K562 (cell line): ENCODE data around the gene PDE4D. TPM values are rescaled to one million over a fixed set of nuclear protein-coding genes. Genes with fewer than 3 reads are reported as not detected.
A peak's percentile ranks its signal among the peaks of the same experiment; 100 is the strongest.

Experiments used
- ATAC-seq: fragments of 200-7000 bp; cut with Tn5 transposase; 3 replicates; pipeline ENCODE4 v1.9.1; 2020; ENCODE audit warnings: moderate library complexity
- BruUV-seq: library from RNA; stranded (reverse); fragments of 400-500 nt; replicated peaks from 2 replicates; lab custom pipeline; 2021; lab: Mats Ljungman, UMichigan
- CTCF ChIA-PET: fragments of 300-600 bp; formaldehyde crosslinking; extraction: SDS; loops from one replicate; lab custom pipeline; 2021; ENCODE audit warnings: low intra/inter-chr PET ratio; lab: Yijun Ruan, JAX
- POLR2A ChIA-PET: fragments of 300-600, 350-650 bp; sonication (Branson Sonifier 250); formaldehyde crosslinking; extraction: SDS; loops from one replicate; lab custom pipeline; 2021; ENCODE audit warnings: antibody characterized with exemption, inconsistent platforms; lab: Yijun Ruan, JAX
- DNase-seq, 4 experiments: peaks; one replicate each; pipeline versions ENCODE4 v3.0.0 to v3.0.0-alpha.2; 2011 to 2018; ENCODE audit warnings: low spot score in 3 of 4, mixed read lengths in 3 of 4; ENCODE audit errors: extremely low read depth in 1 of 4
- FAIRE-seq: peaks from 2 replicates; lab custom pipeline; 2011; peaks lifted over from hg19 to GRCh38; lab: Jason Lieb, UNC
- H2AFZ ChIP-seq: 2 replicates; pipeline ENCODE4 v1.6.0; 2011; ENCODE audit warnings: low read depth, low read length, control low read depth, inconsistent platforms
- H3K27ac ChIP-seq: fragments of 200-600 bp; 3 replicates; pipeline ENCODE4 v1.8.0; 2011; ENCODE audit warnings: low read depth, mild to moderate bottlenecking, control low read depth, inconsistent platforms, low read length, moderate library complexity, mixed read lengths; ENCODE audit errors: extremely low read depth
- H3K27me3 ChIP-seq, 2 experiments: fragments of 300-600 bp in 1 of 2; 2 replicates in 1 of 2; 3 replicates in 1 of 2; pipeline versions ENCODE4 v1.6.0 to v1.8.0; 2011; ENCODE audit warnings: inconsistent platforms in 2 of 2, low read length in 2 of 2, mild to moderate bottlenecking in 1 of 2, mixed read lengths in 1 of 2, moderate library complexity in 1 of 2; ENCODE audit not compliant: control insufficient read depth in 2 of 2, insufficient read depth in 2 of 2
- H3K36me3 ChIP-seq: fragments of 300-600 bp; 3 replicates; pipeline ENCODE4 v1.8.0; 2011; ENCODE audit warnings: mild to moderate bottlenecking, low read length, inconsistent platforms; ENCODE audit not compliant: control insufficient read depth, insufficient read depth
- H3K4me1 ChIP-seq, 2 experiments: fragments of 200-600 bp in 1 of 2; replicated peaks in 1 of 2; 2 replicates in 1 of 2; 3 replicates in 1 of 2; pipeline versions ENCODE4 v1.5.1 to v1.8.0; 2011; ENCODE audit warnings: inconsistent platforms in 2 of 2, low read length in 2 of 2, mild to moderate bottlenecking in 1 of 2, mixed read lengths in 1 of 2, moderate library complexity in 1 of 2; ENCODE audit not compliant: control insufficient read depth in 2 of 2, insufficient read depth in 2 of 2
- H3K4me2 ChIP-seq: 2 replicates; pipeline ENCODE4 v1.6.1; 2011; ENCODE audit warnings: low read length, control low read depth, inconsistent platforms, mixed read lengths; ENCODE audit not compliant: insufficient read depth
- H3K4me3 ChIP-seq: fragments of 200-600 bp; sonication (generic), shearing (Covaris generic); 2 replicates; pipeline ENCODE4 v1.5.1; 2016; ENCODE audit warnings: control low read depth, inconsistent platforms
- H3K79me2 ChIP-seq: fragments of 200-600 bp; 3 replicates; pipeline ENCODE4 v1.8.0; 2011; ENCODE audit warnings: low read length, inconsistent platforms; ENCODE audit not compliant: control insufficient read depth, insufficient read depth
- H3K9ac ChIP-seq, 2 experiments: 2 replicates each; pipeline versions ENCODE4 v1.6.0 to v1.6.1; 2011; ENCODE audit warnings: low read depth in 2 of 2, low read length in 2 of 2, control low read depth in 1 of 2, inconsistent platforms in 1 of 2, mild to moderate bottlenecking in 1 of 2, mixed read lengths in 1 of 2; ENCODE audit not compliant: insufficient read depth in 1 of 2
- H3K9me1 ChIP-seq: one replicate; pipeline ENCODE4 v1.6.0; 2011; ENCODE audit warnings: inconsistent platforms, mild to moderate bottlenecking, low read length, moderate library complexity; ENCODE audit not compliant: control insufficient read depth, insufficient read depth
- H3K9me3 ChIP-seq: replicated peaks from 2 replicates; pipeline ENCODE4 v1.5.1; 2011; ENCODE audit warnings: low read depth, low read length, inconsistent platforms; ENCODE audit not compliant: control insufficient read depth, insufficient read depth
- H4K20me1 ChIP-seq: replicated peaks from 2 replicates; pipeline ENCODE4 v1.6.1; 2011; ENCODE audit warnings: low read length, inconsistent platforms, mixed read lengths; ENCODE audit not compliant: control insufficient read depth, insufficient read depth
- CTCF ChIP-seq, 3 experiments: IDR thresholded peaks in 2 of 3; conservative IDR thresholded peaks in 1 of 3; 2 replicates each; pipeline ENCODE4 v1.5.1; 2011 to 2012; ENCODE audit warnings: low read length in 3 of 3, mild to moderate bottlenecking in 3 of 3, control low read depth in 2 of 3, improper control_type of control experiment in 1 of 3, inconsistent platforms in 1 of 3, low read depth in 1 of 3, mixed read lengths in 1 of 3, moderate library complexity in 1 of 3; ENCODE audit not compliant: insufficient read depth in 2 of 3
- ERF ChIP-seq: fragments of 450-650 bp; formaldehyde crosslinking; IDR thresholded peaks from 2 replicates; pipeline ENCODE4 v1.4.0; 2020; ENCODE audit warnings: mild to moderate bottlenecking, mixed read lengths
- ETV5 ChIP-seq: sonication (generic); formaldehyde crosslinking; IDR thresholded peaks from 2 replicates; pipeline ENCODE4 v1.4.0; 2020; ENCODE audit warnings: low read depth, mild to moderate bottlenecking, missing genetic modification reagents
- RFX7 ChIP-seq: fragments of 250-450 bp; sonication (Bioruptor Pico); IDR thresholded peaks from 2 replicates; pipeline ENCODE4 v1.5.1; 2021; ENCODE audit warnings: mild to moderate bottlenecking
- SMC3 ChIP-seq: conservative IDR thresholded peaks from 2 replicates; pipeline ENCODE4 v1.6.1; 2011; ENCODE audit warnings: low read depth, low read length, improper control_type of control experiment; ENCODE audit not compliant: insufficient read depth
- ZFP1 ChIP-seq: fragments of 450-650 bp; formaldehyde crosslinking; IDR thresholded peaks from 2 replicates; pipeline ENCODE4 v1.4.0; 2020; ENCODE audit warnings: mild to moderate bottlenecking, mixed read lengths
- ZNF12 ChIP-seq: sonication (generic); formaldehyde crosslinking; IDR thresholded peaks from 2 replicates; pipeline ENCODE4 v1.4.0; 2020; ENCODE audit warnings: mild to moderate bottlenecking, missing genetic modification reagents
- WGBS: fragments of 100-300 bp; shearing (Covaris generic); methylation state at CpG from one replicate; pipeline ENCODE4 v1.1.6; 2016; ENCODE audit warnings: low coverage, mixed read lengths; ENCODE audit not compliant: insufficient coverage; ENCODE audit errors: missing lambda C conversion rate; 5-methylcytosine and 5-hydroxymethylcytosine counted together
- in situ Hi-C: fragments of 300-500 bp; cut with MboI; formaldehyde crosslinking; loops from 4 replicates; pipeline ENCODE4 v1.15.0; 2018; ENCODE audit warnings: inconsistent platforms, mixed read lengths
- intact Hi-C: fragments of 100-400 bp; cut with micrococcal nuclease; formaldehyde crosslinking; loops from 2 replicates; pipeline ENCODE4 v1.14.2; 2022
- polyA plus RNA-seq, 8 experiments: library from polyadenylated mRNA; depleted of rRNA in 4 of 8; stranded (reverse) in 5 of 8; unstranded in 3 of 8; fragments of >200 nt; fragmentation: Nextera tagmentation in 2 of 8; fragmentation: Illumina TruSeq in 1 of 8; extraction: Ambion mirVana in 2 of 8; extraction: Trizol in 1 of 8; gene quantifications; 2 replicates each; pipeline versions ENCODE4 v1.2.1 to v1.2.3, GENCODE V29; 2011 to 2014; ENCODE audit warnings: inconsistent platforms in 1 of 8, missing spikeins in 1 of 8
- total RNA-seq, 7 experiments: library from RNA; depleted of rRNA in 6 of 7; stranded (reverse); fragments of >200 nt in 6 of 7; fragmentation: Illumina TruSeq in 2 of 7; extraction: Trizol in 2 of 7; gene quantifications; 2 replicates each; pipeline versions ENCODE4 v1.2.1 to v1.2.3, GENCODE V29; 2011 to 2021; ENCODE audit warnings: low replicate concordance in 1 of 7

The PDE4D gene
- total and polyA plus RNA-seq, 9 of the 15 experiments (the other 6 are each of a cell fraction or from before 2014, with no cell fraction given) = 0.04 to 0.46 (median 0.13) TPM

DNA sequence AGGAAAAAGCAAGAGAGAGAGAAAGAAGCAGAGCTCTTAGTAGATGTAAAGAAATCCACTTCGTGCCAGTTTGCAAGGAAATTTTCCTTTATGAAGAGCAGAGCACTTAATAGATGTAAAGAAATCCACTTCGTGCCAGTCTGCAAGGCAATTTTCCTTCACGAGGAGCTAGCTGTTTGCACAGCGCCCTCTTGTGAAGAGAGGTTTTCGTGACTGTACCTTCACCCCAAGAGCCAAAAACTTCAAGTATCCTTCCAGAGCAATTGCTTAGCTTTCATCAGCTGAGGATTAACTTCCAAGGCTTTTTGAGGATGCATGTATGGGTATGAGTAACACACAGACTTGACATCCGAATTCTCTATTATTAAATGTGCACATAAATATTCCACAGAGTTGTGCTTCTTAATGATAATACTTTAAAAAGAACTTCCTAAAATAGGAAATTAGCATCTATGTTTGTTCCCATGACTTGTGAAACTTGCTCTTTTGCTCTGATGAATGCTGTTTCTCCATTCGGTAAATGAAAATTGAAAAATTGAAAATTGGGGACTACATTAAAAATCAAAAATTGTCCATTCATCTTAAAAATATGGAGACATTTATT, 525.6 kb downstream of the PDE4D start:
- Histone ChIP-seq H3K27ac (no peak overlapping the region), H2AFZ (no peak overlapping the region), H3K9ac (no peak overlapping the region), H3K27me3 (no peaks in the 10 kb centered on the region), H4K20me1 (no peaks in the 10 kb centered on the region), H3K4me1 (no peaks in the 10 kb centered on the region), H3K4me3 (no peak overlapping the region), H3K9me3 (0 out of 2 replicates have a peak, but pooled peaks cover 2% of the 10 kb centered on the region), H3K9me1 (no peaks in the 10 kb centered on the region), H3K4me2 (no peak overlapping the region), H3K36me3 (no peaks in the 10 kb centered on the region), H3K79me2 (no peaks in the 10 kb centered on the region)
- 2% methylated on average over 7 of the region's 7 CpGs for WGBS
- CTCF ChIA-PET = interaction anchor here (0.9 kb wide), 1 partner anchor 180 kb away, joined by 3 read pairs; no protein-coding TSS in a partner anchor
- no TSS peak for BruUV-seq
- ATAC-seq (no peak), DNase-seq (peak in 1 of 4 experiments; percentile 13), FAIRE-seq (no peak)
- in situ Hi-C loops = no loop called here
- no peak for TF ChIP-seq ZNF12 (CRISPR knock-in tag)
- no peak for TF ChIP-seq ETV5
- no peak for TF ChIP-seq SMC3
- no peak for TF ChIP-seq ERF (CRISPR knock-in tag)
- no peak for TF ChIP-seq RFX7
- TF ChIP-seq ZFP1 (CRISPR knock-in tag) = no peak
- peak in 2 of 3 experiments; percentile 17 to 19; a peak in 1 of 6 replicates for TF ChIP-seq CTCF (IDR thresholded peaks at IDR 0.05 in 2 of 3, conservative IDR thresholded peaks at IDR 0.05 in 1 of 3; ENCODE audit: insufficient read depth in 2 of 3, low read depth in 1 of 3, low read length in 3 of 3)
- intact Hi-C loops = no loop called here
- POLR2A ChIA-PET = no interaction called here
